ENCODE data around the gene NPW.

DNA sequence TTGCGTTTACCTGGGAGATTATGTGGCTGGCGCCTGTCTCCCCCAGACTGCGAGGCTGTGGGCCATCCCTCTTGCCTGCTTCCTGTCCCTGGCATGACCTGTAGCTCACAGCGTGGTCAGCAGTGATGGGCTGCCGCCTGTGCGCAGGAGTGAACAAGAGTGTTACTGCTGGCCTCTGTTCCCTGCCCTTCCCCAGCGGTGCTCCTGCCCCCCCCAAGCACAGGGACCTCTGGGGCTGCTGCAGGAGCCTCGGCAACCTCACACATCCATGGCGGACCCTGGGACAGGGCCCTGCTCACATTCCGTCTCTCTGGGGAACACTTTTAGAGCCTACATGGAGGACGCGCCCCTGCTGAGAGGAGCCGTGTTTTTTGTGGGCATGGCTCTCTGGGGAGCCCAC is 38.8 kb downstream of the NPW start:
- TF ChIP-seq, protein P1, sequence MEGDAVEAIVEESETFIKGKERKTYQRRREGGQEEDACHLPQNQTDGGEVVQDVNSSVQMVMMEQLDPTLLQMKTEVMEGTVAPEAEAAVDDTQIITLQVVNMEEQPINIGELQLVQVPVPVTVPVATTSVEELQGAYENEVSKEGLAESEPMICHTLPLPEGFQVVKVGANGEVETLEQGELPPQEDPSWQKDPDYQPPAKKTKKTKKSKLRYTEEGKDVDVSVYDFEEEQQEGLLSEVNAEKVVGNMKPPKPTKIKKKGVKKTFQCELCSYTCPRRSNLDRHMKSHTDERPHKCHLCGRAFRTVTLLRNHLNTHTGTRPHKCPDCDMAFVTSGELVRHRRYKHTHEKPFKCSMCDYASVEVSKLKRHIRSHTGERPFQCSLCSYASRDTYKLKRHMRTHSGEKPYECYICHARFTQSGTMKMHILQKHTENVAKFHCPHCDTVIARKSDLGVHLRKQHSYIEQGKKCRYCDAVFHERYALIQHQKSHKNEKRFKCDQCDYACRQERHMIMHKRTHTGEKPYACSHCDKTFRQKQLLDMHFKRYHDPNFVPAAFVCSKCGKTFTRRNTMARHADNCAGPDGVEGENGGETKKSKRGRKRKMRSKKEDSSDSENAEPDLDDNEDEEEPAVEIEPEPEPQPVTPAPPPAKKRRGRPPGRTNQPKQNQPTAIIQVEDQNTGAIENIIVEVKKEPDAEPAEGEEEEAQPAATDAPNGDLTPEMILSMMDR (IDR thresholded peaks at IDR 0.05 in 4 of 5, conservative IDR thresholded peaks at IDR 0.05 in 1 of 5), result no peak
- TF ChIP-seq POLR2A (IDR thresholded peaks at IDR 0.05), result no peak

Measured in gastrocnemius medialis (tissue), 4 donors.